Renal cortical epithelial cell (primary cell): ENCODE results near the gene ABHD3. TPM values are rescaled to one million over a fixed set of nuclear protein-coding genes. Genes with fewer than 3 reads are reported as not detected.
"Not testable (repeated sequence)": the region's sequence is repeated elsewhere in the genome, so short reads cannot be mapped to it uniquely, and the experiment has no call there.

ENCODE experiments used
- DNase-seq: peaks from one replicate; pipeline ENCODE4 v3.0.0-alpha.2; 2011; ENCODE audit warnings: low read depth
- total RNA-seq: library from RNA; depleted of rRNA; stranded (reverse); fragments of >200 nt; gene quantifications from 2 replicates; pipeline ENCODE4 v1.2.3, GENCODE V29; 2014

Gene ABHD3
- total RNA-seq, 1 donor from 2014 or later: 15.7 TPM

DNA sequence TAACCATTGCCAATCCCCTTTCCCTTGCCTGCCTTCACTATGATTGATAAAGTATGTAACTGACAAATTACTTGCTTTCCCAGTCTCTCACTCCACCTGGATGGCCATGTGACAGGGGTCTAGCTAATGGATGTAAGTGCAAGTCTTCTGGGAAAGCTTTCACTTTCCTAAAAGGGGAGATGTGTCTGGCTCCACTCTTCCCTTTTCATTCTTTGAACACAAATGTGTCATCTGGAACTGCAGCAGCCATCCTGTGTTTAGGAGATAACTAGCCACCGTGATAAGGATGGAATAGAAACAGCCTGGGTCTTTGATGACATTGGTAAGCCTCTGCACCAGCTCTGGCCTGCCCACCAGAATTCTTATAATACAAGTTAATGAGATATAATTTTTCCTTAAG is 54.3 kb downstream of the ABHD3 start:
- DNase-seq: no peak

DNA sequence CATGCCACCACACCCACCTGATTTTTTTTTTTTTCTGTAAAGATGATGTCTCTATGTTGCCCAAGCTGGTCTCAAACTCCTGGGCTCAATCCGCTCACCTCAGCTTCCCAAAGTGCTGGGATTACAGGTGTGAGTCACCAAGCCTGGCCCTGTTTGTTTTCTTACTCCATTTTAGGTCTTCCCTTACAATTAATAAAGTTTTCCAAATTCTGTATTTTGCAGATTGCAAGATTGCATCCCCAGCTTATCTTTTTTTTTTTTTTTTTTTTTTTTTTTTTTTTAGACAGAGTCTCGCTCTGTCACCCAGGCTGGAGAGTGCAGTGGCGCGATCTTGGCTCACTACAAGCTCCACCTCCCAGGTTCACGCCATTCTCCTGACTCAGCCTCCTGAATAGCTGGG is 64.2 kb downstream of the ABHD3 start:
- not testable (repeated sequence) for DNase-seq

DNA sequence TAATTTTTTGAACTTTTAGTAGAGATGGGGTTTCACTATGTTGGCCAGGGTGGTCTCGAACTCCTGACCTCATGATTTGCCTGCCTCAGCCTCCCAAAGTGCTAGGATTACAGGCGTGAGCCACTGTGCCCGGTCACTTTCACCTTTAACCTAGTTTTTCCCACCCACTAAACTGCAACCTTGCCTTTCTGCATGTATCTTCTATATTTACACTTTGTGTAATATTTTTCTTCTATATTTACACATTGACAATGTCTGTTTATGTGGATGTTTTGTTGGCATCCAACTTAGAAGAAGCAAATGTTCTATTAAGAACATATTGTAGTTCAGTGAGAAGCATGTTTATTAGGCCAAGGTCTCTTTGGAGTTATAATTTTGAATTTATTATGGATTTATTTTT is 65.8 kb downstream of the ABHD3 start:
- no peak for DNase-seq

DNA sequence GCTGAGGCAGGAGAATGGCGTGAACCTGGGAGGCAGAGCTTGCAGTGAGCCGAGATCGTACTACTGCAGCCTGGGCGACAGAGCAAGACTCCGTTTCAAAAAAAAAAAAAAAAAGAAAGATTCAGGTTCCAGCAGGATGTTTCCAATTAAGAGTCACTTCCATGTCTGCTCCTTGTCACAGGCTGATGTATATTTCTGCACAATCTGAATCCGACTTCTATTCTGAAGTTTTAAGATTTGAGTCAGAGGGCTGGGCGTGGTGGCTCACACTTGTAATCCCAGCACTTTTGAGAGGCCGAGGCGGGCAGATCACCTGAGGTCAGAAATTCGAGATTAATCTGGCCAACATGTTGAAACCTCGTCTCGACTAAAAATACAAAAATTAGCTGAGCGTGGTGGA is 67.8 kb downstream of the ABHD3 start:
- no peak for DNase-seq

DNA sequence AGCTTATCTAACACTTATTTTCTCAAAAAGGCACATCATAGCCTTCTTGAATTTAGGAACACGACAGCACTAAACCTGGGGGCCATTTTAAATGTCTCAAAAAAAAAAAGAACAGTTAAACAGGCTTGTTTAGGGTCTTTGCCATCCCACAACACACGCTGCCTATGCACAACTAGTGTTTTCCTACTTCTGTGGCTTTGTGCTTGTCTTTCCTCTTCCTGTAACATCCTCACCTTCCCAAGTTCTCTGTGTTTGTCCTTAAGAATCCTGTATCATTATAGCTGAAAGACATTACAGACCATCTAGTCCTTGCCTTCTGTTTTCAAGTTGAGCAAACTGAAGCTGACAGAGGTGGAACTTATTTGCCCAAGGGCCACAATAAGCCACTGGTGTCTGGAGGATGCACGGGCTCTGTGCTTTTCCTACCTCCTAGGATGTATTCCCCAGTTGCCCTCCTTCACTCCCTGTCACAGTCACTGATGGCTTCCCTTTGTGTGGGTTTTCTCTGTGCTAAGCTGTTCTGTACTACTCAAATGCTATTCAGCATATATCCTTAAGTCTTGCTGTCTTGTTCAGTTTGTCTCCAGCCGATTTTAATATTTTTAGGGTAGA is 69.9 kb downstream of the ABHD3 start:
- no peak for DNase-seq

DNA sequence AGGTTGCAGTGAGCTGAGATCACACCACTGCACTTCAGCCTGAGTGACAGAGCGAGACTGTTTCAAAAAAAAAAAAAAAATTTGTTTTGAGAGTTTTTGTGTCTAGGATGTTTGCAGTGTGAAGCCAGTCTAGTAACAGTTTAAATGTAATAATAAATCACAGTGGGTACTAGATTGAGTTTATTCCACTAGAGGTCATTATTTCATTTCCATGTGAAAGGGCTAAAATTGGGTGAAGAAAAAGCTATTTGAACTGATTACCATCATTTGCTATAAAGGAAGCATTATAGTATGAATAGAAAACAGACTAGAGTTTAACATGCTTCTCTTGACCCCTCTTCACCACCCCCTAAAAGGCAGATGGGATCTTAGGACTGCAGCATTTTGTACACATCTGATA is 72.2 kb downstream of the ABHD3 start:
- DNase-seq: peak; percentile 19

DNA sequence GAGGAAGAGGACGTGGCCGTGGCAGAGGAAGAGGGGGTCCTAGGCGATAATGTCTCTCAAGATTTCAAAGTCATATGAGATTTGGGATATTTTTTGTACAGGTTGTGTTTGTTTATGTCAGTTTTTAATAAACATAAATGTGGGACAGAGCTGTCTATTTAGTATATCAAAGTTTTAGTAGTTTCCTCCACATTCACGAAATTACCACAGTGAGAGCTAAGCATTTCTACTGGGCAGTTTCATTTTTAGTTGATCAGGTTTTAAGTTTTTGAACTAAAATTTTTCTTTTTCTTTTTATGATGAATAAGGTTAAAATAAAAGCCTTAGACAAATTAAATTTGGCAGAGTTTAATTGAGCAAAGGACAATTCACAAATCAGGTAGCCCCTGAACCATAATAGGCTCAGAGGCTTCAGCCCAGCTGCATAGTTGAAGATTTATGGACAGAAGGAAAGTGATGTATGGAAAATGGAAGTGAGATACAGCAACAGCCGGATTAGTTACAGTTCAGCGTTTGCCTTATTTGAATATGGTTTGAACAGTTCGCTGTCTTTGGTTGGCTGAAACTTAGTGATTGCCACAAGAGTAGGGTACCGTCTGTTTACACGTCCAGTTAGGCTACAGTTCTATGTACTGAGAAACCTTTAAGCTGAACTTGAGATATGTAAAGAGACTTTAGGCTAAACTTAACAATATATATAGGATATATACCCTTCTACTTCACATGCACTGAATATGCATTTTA is 75.3 kb downstream of the ABHD3 start:
- no peak for DNase-seq

DNA sequence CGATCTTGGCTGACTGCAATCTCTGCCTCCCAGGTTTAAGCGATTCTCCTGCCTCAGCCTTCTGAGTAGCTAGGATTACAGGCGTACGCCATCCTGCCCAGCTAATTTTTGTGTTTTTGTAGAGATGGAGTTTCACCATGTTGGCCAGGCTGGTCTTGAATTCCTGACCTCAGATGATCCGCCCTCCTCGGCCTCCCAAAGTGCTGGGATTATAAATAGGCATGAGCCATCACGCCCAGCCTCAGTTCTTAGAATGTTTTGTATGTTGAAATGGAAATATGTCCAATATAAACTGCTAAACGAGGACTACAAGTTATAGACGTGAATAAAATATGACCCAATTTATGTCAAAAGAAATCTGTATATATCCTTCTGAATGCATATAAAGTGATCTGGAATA is 82.9 kb downstream of the ABHD3 start:
- not testable (repeated sequence) for DNase-seq

DNA sequence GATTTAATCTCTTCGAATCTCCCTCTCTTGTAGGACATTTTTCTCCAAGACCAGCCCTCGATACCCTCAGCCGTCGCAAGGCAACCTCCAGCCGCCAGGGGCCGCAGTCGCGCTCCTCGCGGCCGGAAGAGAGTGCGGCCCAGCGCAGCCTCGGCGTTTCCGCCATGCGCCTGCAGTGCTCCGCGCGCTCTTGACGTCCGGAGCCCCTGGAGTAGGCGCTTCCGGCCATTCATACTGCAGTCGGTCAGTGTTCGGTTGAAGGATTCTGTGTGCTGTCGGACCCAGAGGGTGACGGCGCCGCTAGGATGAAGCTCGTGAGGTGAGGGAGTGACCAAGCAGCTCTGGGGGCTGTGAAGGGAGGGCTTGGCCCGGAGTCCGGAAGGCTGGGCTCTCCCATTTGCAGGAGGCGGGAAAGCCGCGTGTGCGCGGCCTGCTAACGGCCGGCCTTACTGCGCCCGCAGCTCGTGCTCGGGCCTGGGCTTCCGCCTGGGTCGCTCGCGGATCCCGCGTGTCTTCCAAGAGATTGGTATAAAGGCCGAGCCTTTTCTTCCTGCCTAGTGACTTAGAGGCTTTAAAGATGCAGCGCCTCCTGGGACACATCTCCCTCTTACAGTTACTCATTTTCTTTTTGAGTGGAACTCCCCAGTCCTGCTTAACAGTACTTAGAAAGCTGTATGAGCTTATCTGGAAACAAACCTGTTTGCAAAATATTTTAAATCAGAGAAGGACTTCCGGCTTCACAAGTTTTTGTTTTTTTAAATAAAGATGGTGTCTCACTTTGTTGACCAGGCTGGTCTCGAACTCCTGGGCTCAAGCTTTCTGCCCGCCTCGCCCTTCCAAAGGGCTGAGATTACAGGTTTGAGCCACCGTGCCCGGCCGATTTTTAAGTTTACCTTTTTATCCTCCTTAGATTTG is 92.2 kb downstream of the ABHD3 start, which contains the start of gene SNRPD1:
TSS of gene SNRPD1 (plus strand) at position 190 of the 915 bp plus-strand sequence. CDS start at position 306, 116 bp downstream.
- DNase-seq: peak; percentile 81

DNA sequence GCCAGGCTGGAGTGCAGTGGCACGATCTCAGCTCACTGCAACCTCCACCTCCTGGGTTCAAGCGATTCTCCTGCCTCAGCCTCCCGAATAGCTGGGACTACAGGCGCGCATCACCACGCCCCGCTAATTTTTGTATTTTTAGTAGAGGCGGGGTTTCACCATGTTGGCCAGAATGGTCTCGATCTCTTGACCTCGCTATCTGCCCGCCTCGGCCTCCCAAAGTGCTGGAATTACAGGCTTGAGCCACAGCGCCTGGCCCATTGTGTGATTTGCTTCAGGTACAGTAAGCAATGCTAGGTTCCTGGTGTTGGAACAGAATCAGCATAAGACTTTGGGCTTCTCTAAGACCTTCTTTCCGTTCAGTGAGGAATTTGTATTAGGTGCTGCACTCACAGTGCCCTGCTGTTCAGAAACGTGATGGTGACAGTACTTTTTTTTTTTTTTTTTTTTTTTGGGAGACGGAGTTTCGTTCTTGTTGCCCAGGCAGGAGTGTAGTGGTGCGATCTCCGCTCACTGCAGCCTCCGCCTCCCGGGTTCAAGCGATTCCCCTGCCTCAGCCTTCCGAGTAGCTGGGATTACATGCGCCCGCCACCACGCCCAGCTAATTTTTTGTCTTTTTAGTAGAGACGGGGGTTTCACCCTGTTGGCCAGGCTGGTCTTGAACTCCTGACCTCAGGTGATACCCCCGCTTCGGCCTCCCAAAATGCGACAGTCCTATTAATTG is 93.0 kb downstream of the ABHD3 start:
- DNase-seq: not testable (repeated sequence)

DNA sequence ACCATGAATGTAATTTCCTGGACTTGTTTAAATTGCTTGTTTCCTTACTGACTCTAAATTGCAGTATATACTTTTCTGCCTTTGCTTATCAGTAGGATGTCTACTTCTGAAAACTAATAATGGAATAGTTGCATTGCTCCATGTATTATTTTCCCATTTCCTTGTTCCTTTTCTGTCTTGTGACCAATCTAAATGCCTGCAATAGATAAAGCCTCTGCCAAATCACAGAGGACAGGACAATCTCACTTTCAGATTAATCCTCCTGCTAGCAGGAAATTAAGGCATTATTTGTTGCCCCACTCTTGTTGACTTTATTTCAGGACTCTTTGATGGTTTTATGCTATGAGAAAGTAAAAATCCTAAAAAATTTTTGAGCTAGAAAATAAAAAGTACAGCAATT is 99.4 kb downstream of the ABHD3 start:
- no peak for DNase-seq

DNA sequence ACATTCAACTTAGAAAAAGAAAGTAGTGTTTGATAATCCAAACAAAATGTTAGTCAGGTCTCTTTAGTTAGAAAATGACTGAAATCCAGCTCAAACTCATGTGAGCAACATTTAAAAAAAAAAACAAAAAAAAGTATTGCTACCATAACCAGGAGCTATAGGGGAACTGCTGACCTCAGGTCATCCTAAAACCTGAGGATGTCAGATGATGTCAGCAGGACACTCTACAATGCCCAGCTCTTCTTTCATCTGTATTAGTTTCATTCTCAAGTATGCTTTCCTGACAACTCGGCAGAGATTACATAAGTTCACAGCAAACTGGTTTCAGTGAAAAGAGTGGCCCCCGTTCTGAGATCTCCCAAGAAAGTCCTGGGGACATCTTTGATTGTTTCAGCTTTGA is 99.9 kb downstream of the ABHD3 start:
- DNase-seq: no peak

DNA sequence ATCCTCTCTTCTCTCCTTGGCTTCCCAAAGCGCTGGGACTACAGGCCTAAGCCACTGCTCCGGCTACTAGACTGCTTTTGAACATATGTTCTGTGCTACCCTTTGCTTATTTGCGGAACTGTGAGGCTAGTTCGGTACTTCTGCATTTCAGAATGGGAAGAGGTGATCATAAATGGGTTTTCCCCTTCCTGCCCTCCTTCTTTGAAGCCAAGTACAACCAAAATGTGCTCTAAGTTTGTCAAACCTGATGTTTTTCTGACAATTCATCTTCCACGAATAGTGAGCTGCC is 102.3 kb downstream of the ABHD3 start:
- DNase-seq: no peak

Other genes starting within 250 kb of the ABHD3 start
- gene ESCO1, start 104.1 kb downstream of the ABHD3 start, total RNA-seq: 22.9 and 26.3 TPM in 2 replicates
- 14.8 and 15.0 TPM in 2 replicates for gene SNRPD1, start 92.5 kb downstream of the ABHD3 start, total RNA-seq
- gene MIB1, start 36.0 kb upstream of the ABHD3 start, total RNA-seq: 77.3 and 82.6 TPM in 2 replicates